ENCODE results near the gene PPARD. TPM values are rescaled to one million over a fixed set of nuclear protein-coding genes. Genes with fewer than 3 reads are reported as not detected.
"Not testable (repeated sequence)": the region's sequence is repeated elsewhere in the genome, so short reads cannot be mapped to it uniquely, and the experiment has no call there.

PPARD gene
- total RNA-seq, 4 donors from 2014 or later: 17.3 to 40.3 (median 35.9) TPM

DNA sequence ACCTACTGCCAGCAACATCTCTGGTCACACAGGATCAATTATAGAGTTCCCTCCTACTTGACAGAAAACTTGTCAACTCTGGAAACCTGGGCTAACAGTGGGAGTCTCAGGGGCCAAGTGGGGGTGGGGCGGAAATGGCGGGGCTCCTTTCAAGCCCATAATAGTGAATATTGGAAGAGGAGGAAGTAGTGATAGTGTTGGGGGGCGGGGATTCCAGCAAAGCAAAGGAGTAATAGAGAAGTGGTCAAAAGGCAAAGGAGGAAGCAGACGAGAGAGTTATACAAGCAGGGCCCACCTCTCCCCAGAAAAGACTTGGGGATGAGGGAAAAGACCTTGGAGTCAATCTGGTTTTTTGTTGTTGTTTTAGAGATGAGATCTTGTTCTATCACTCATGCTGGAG is 42.7 kb upstream of the PPARD start:
- Histone ChIP-seq H3K4me3 (replicated peaks in 1 of 3) (no peak overlapping the region), H3K36me3 (peaks cover 9% of the 10 kb centered on the region in 2 donors), H3K4me1 (peaks cover 4 to 16% of the 10 kb centered on the region in 2 donors), H3K27ac (no peak overlapping the region), H3K9me3 (no peaks in the 10 kb centered on the region), H3K27me3 (no peaks in the 10 kb centered on the region)
- WGBS, 2 donors: 72 to 87% methylated on average over 4 of the region's 4 CpGs
- DNase-seq: no peak
- TF ChIP-seq, protein P1, sequence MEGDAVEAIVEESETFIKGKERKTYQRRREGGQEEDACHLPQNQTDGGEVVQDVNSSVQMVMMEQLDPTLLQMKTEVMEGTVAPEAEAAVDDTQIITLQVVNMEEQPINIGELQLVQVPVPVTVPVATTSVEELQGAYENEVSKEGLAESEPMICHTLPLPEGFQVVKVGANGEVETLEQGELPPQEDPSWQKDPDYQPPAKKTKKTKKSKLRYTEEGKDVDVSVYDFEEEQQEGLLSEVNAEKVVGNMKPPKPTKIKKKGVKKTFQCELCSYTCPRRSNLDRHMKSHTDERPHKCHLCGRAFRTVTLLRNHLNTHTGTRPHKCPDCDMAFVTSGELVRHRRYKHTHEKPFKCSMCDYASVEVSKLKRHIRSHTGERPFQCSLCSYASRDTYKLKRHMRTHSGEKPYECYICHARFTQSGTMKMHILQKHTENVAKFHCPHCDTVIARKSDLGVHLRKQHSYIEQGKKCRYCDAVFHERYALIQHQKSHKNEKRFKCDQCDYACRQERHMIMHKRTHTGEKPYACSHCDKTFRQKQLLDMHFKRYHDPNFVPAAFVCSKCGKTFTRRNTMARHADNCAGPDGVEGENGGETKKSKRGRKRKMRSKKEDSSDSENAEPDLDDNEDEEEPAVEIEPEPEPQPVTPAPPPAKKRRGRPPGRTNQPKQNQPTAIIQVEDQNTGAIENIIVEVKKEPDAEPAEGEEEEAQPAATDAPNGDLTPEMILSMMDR (IDR thresholded peaks at IDR 0.05): no peak
- TF ChIP-seq POLR2A (IDR thresholded peaks at IDR 0.05): no peak
- intact Hi-C loops (cut with DNase I): loop anchor here (5.0 kb wide), 1 partner anchor 148 kb away; no protein-coding TSS in a partner anchor

DNA sequence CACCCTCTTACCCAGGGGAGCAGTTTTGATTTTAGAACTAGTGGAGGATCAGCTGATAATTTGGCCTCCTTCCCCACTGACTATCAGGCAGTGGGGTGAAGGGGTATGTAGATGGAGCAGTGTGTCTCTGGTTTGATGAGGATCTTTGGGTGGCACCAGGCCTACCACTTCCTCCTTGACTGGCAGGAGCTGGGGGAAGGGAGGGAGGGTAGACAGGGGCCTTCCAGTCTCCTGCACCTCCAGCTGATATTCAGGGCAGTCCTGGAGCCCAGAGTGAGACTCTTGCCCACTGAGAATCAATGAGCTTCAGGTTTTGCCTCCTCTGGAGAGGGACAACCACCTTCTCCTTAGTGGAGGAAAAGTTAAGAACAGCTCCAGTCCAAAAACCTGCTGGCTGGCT is 41.5 kb upstream of the PPARD start:
- Histone ChIP-seq H3K4me3 (replicated peaks in 1 of 3) (no peak overlapping the region), H3K36me3 (no peaks in the 10 kb centered on the region), H3K27ac (no peak overlapping the region), H3K9me3 (no peaks in the 10 kb centered on the region), H3K27me3 (no peaks in the 10 kb centered on the region), H3K4me1 (peaks cover 4 to 16% of the 10 kb centered on the region in 2 donors)
- no peak for DNase-seq
- TF ChIP-seq POLR2A (IDR thresholded peaks at IDR 0.05): no peak
- TF ChIP-seq, protein P1 (IDR thresholded peaks at IDR 0.05): no peak
- intact Hi-C loops (cut with DNase I): no loop called here

DNA sequence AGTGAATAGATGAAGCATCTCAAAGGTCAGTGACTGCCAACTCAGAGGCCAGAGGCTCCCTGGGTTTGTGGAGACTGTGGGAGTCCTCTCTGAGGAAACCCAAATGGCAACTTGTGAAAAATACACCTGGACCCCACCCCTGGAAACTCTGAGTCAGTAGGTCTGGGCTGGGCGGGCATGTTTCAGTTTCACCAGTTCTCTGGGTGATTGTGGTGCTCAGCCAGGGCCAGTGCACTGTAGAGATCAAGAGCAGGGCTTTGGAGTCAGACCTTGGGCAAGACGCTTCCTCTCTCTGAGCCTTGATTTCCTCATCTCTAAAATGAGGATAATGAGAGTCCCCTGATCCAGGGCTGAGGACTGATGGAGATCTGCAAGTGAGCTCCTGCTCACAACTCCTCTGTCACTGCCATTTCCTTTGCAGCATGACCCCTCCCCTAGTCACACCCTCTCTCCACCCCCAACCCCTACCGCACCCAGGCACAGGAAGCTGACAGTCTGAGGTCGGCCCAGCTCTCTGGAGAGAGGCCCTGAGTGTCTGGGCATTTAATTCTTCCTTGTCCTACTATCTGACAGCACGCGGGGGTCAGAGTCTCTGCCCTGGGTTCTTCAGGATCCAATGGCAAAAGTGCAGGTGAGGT is 39.6 kb upstream of the PPARD start:
- Histone ChIP-seq H3K27me3 (no peaks in the 10 kb centered on the region), H3K9me3 (no peaks in the 10 kb centered on the region), H3K4me1 (peaks cover 3 to 8% of the 10 kb centered on the region in 2 donors), H3K27ac (no peak overlapping the region), H3K4me3 (replicated peaks in 1 of 3) (no peak overlapping the region), H3K36me3 (no peaks in the 10 kb centered on the region)
- TF ChIP-seq, protein P1 (IDR thresholded peaks at IDR 0.05): no peak
- no peak for TF ChIP-seq POLR2A (IDR thresholded peaks at IDR 0.05)
- no peak for DNase-seq
- 49 to 54% methylated on average over 6 of the region's 6 CpGs for WGBS, 2 donors
- intact Hi-C loops (cut with DNase I): no loop called here

DNA sequence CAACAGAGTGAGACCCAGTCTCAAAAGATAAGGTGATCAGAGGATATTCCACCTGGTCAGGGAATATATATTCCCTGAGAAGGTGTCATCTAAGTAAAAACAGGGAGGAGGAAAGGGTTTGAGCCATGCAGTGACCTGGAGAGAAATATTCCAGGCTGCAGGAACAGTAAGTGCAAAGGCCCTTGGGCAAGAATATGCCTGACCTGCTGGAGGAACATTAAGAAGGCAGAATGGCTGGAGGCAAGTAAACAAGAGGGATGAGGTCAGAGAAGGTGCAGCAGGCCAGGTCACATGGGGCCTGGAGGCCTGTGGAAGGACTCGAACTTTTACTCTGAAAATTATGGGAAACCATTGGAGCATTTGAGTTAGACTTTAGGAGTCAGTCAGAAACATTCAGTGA is 38.1 kb upstream of the PPARD start:
- Histone ChIP-seq H3K27me3 (no peaks in the 10 kb centered on the region), H3K4me1 (no peaks in the 10 kb centered on the region), H3K4me3 (replicated peaks in 1 of 3) (no peak overlapping the region), H3K27ac (no peak overlapping the region), H3K9me3 (no peaks in the 10 kb centered on the region), H3K36me3 (no peaks in the 10 kb centered on the region)
- 74 to 82% methylated on average over 1 of the region's 1 CpG for WGBS, 2 donors
- DNase-seq: no peak
- no peak for TF ChIP-seq POLR2A (IDR thresholded peaks at IDR 0.05)
- TF ChIP-seq, protein P1 (IDR thresholded peaks at IDR 0.05): no peak
- intact Hi-C loops (cut with DNase I): no loop called here

DNA sequence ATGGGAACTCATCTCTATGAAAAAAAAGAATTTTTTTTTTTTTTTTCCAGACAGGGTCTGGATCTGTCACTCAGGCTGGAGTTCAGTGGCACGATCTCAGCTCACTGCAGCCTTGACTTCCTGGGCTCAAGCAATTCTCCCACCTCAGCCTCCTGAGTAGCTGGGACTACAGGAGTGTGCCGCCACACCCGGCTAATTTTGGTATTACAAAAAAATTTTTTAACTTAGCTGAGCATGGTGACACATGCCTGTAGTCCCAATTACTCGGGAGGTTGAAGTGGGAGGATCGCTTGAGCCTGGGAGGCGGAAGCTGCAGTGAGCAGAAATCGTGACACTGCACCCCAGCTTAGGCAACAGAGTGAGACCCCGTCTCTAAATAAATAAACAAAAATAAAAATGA is 37.2 kb upstream of the PPARD start:
- H3K4me1 ChIP-seq: no peaks in the 10 kb centered on the region
- H3K9me3 ChIP-seq: no peaks in the 10 kb centered on the region
- no peak overlapping the region for H3K27ac ChIP-seq
- no peaks in the 10 kb centered on the region for H3K27me3 ChIP-seq
- H3K4me3 ChIP-seq (replicated peaks in 1 of 3): no peak overlapping the region
- no peak for DNase-seq
- TF ChIP-seq, protein P1 (IDR thresholded peaks at IDR 0.05): no peak
- no peak for TF ChIP-seq POLR2A (IDR thresholded peaks at IDR 0.05)
- 92% methylated on average over 8 of the region's 8 CpGs for WGBS, 2 donors
- intact Hi-C loops (cut with DNase I): no loop called here
- no peaks in the 10 kb centered on the region for H3K36me3 ChIP-seq

DNA sequence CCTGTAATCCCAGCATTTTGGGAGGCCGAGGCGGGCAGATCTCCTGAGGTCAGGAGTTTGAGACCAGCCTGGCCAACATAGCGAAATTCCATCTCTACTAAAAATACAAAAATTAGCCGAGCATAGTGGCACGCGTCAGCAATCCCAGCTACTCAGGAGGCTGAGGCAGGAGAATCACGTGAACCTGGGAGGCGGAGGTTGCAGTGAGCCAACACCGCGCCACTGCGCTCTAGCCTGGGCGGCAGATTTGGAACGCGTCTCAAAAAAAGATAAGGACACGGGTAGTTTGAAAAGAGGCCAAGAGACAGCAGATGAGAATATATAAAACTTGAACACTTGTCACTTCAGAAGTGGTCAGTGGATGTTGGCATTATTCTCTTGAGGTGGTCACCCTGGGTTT is 35.2 kb upstream of the PPARD start:
- intact Hi-C loops (cut with DNase I); H3K36me3 ChIP-seq; H3K27ac ChIP-seq; H3K9me3 ChIP-seq; H3K4me1 ChIP-seq; H3K4me3 ChIP-seq (replicated peaks in 1 of 3); H3K27me3 ChIP-seq; DNase-seq: not testable (repeated sequence)
- WGBS, 2 donors: 82 to 86% methylated on average over 15 of the region's 15 CpGs

DNA sequence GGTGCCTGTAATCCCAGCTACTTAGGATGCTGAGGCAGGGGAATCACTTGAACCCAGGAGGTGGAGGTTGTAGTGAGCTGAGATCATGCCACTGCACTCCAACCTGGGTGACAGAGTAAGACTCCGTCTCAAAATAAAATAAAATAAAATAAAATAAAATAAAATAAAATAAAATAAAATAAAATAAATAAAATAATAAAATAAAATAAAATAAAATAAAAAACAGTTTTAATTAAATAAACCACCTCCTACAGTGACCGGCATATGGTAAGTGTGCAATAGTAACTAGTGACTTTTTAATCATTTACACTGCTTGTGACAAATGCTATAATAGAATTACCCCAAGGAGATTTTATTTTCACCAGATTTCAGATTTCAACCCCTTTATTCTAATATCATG is 33.8 kb upstream of the PPARD start:
- H3K27me3 ChIP-seq; H3K9me3 ChIP-seq; H3K4me3 ChIP-seq (replicated peaks in 1 of 3); H3K4me1 ChIP-seq; H3K27ac ChIP-seq; H3K36me3 ChIP-seq; DNase-seq; intact Hi-C loops (cut with DNase I): not testable (repeated sequence)
- WGBS, 2 donors: 89 to 96% methylated on average over 2 of the region's 2 CpGs

All from thyroid gland (tissue), 4 donors.